Endothelial cell of hepatic sinusoid (primary cell): ENCODE data around the gene FRMPD2.
"Not testable (repeated sequence)": the region's sequence is repeated elsewhere in the genome, so short reads cannot be mapped to it uniquely, and the experiment has no call there.

Experiments used
- in situ Hi-C: cut with HindIII; loops from 2 replicates; pipeline ENCODE4 v1.10.0; 2017; ENCODE audit warnings: low sequenced_read_pairs

Gene FRMPD2

DNA sequence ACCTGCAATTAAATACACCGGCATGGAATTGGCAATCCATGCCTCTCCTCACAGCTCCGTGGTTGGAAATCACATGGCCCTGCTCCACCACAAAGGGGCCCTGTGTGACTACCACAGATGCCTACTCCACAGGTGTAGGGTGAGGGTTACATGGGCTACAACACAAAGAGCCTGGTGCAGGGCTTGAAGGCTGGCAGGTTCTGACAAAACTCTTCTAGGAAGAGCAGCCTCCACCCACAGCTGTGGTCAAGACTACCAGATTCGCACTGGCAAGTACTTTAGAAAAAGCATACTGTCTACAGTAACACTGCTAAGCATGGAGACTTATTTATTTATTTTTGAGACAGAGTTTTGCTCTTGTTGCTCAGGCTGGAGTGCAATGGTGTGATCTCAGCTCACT is 126.9 kb downstream of the FRMPD2 start:
- in situ Hi-C loops, result not testable (repeated sequence)

DNA sequence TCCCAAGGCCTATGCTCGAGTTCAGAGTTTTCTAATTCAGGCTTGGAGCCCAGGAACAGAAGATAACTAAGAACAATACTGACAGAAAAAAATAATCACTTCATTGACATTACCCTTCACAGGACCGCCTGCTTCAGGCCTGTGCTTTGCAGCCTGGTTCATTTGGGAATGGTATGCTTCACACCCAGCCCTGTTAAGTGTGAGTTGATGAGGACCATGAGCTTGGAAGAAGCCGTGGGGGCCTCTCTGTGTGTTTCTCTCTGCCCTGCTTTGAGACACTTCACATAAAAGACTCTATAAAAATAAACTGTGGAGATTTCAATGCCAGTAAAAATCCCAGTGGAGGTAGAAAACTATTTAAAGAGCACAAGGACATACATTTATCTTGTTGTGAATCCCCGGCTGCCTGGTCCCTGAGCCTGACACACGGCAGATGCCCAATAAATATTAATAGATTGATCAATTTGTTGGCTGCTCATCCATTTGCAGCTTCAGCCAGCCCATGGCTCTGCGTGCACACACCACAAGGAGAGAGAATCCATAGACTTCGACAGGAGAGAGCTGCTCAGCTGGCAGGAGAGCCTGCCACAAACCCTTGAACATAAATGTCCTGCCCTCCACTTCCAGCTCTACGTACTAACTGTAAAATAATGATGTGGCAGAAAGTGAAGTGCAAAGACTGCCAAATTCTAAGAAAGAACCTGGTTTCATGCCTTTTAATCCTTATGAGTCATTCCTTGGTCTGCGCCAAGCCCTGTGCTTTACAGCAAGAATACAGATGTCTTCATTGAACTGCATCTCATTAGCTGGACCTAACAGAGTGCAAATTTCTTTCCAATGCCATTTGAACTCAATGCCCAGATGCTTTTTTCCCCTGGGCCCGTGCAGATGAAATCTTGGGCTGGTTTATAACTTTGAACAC is 130.5 kb downstream of the FRMPD2 start:
- in situ Hi-C loops, result not testable (repeated sequence)

DNA sequence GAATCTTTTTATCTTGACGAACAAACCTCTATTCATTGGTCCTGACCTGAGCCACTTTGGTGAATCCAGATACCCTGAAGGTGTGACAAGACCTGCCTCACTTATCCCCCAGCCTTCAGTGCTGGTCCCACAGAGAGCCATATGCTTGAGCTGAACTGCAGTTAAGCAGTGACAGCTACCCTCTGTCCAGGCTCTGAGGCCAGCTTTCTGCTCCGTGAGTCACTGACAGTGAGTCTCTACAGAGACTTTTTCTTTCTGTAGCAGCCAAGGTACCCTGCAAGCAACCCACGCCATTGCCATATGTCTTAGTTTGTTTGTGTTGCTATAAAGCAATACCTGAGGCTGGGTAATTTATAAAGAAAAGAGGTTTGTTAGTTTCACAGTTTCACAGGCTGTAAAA is 133.5 kb downstream of the FRMPD2 start:
- in situ Hi-C loops, result not testable (repeated sequence)

DNA sequence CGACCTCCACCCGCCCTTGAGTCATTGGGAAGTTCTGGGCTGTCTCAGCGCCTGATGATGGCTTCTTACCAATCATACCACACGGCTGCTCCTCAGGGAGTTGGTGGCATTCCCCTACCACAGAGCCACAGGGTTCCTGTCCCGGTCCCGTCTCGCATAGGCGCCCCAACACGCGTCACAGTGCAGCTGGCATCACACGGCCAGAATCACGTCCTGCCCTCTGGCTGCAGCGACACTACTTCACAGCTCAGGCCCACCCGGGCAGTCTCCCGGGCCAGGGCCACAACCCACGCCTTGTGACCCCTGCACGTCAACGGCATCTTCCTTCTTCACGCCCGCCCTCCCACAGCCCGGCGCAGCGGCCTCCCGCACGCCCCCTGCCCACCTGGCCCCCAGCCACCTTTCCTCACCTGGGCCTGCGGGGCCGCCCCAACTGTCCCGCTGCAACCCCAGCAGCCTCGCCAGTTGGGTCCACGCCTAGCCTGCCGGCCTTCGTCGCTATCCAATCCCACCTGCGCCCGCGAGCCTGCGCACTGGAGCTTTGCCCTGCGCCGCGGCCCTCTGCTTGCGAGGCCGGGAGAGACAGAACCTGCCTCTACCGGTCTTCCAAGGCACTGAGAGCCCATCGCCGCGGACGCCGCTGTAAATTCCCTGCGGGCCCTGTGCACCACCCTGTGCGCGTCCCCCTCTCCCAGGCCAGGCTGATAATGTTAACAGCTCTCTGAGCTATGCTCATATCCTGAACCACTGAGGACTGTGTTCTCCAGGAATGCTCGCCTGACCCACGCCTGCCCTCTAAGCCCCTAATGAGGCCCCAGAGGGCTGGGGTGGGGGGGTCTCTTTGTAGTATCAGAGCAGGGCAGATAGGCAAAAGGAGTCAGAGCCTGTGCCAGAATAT is 134.3 kb downstream of the FRMPD2 start:
- in situ Hi-C loops, result not testable (repeated sequence)

DNA sequence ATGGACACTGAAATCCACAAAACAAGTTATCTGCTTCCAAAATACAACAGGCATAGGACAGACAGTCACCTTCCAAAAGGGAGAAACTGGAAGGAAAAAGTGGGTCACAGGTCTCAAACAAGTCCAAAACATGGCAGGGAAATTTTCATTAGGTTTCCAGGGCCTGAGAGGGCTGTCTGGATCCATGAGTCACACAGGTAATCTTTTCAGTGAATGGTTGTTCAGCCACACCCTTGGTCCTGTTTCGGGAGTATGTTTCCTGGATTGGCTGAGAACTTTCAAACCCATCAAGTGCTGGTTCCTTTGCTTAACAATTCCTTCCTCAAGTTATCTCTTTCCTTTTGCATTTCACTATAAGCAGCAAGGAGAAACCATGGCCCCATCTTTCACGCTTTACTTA is 145.5 kb downstream of the FRMPD2 start:
- in situ Hi-C loops, result not testable (repeated sequence)

DNA sequence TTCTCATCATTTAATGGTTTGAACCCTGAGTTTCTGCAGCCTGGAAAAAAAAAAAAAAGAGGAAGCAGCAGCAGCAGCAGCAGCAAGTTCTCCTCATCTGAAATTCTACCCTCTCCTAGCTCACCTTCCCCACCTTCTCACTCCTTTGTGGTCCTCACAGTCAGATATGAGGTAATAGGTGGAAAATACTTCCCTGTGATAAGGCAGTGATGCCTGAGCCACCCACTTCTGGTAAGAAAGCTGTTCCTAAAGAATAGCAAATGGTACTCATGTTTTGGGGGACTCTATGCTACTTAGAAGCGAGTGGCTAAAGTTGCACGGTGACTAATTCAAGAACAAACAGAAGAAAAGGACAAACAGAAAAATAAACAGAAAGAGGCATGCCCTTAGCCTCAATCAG is 148.2 kb downstream of the FRMPD2 start:
- in situ Hi-C loops, result not testable (repeated sequence)

DNA sequence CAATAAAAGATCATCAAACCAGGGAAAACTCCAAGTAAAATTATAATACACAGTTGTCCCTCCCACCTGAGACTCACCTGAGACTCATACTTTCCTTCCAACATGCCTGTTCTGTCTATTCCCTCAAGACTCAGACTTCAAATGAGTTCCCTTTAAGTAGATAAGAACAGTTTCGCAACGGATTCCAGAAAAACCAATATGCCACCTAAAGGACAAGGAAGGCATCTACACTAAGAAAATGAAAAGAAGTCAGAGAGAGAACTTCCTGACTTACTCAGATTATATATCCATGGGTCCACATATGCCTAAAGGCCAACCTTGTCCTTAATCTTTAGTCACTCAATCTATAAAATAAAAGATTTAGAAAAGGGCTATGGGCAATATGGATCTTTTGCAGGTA is 148.9 kb downstream of the FRMPD2 start:
- in situ Hi-C loops, result not testable (repeated sequence)

DNA sequence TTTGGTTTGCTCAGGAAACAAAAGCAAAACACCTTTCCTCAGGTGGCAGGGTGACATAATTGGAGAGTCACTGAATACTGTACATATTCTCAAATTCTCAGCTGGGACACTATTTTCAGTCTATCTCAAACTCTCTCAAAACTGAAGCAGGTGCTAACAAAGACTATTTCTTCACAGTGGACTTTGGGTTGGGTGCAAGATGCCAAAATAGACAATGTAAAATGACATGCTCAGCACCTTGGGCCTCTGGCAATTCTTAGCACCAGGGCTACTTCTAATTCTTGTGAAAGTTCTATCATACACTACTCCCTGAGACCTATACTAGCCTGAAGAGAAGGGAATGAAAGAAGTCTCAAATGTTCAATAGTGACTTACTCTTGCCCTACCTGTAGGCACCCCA is 151.9 kb downstream of the FRMPD2 start:
- in situ Hi-C loops, result not testable (repeated sequence)

DNA sequence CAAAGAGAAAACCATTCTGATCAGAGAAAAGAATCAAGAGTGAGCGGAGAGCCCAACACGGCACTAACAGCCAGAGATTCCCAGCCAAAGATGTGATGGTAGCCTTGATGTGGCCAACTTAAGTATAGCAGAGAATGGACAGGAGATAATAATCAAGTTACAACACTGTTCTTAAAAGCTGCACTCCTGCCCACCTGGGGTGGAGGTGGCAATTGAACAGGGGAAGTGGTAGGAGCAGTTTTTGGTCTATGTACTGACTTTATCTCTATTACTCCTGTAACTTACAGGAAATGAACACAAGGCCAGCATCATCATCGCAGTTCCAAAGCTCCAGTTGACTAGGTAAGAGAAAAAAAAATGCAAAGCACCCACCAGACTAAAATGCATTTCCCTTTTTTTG is 164.2 kb downstream of the FRMPD2 start:
- in situ Hi-C loops, result not testable (repeated sequence)
